GM13976 (cell line): ENCODE measurements around the gene ZNRF3.

Source experiments
- DNase-seq: peaks from one replicate; pipeline ENCODE4 v3.0.0; 2012; ENCODE audit warnings: low spot score
- CTCF ChIP-seq: IDR thresholded peaks from 2 replicates; pipeline ENCODE4 v1.5.1; 2012; ENCODE audit warnings: borderline replicate concordance, mild to moderate bottlenecking; ENCODE audit not compliant: insufficient read depth; ENCODE audit errors: extremely low read depth, missing control alignments, control extremely low read depth
- in situ Hi-C: fragments of 300-500 bp; cut with MboI; formaldehyde crosslinking; loops from one replicate; pipeline ENCODE4 v1.12.0; 2022; ENCODE audit warnings: low sequenced_read_pairs, mixed read lengths, inconsistent platforms; ENCODE audit not compliant: unreplicated experiment

Gene ZNRF3

GRCh38 chr22:29105468-29105867 lies 222.1 kb downstream of the ZNRF3 start:
- in situ Hi-C loops, result no loop called here
- no peak for DNase-seq

GRCh38 chr22:29106839-29107238 lies 223.5 kb downstream of the ZNRF3 start:
- no peak for DNase-seq
- no peak for TF ChIP-seq CTCF
- in situ Hi-C loops, result no loop called here

More at GRCh38 chr22:29105468-29105867, 222.1 kb downstream of the ZNRF3 start:
- TF ChIP-seq CTCF, result no peak
